DND-41 (cell line): ENCODE measurements around the gene IFI27L1.

Experiments used
- ATAC-seq: fragments of 200-7000 bp; cut with Tn5 transposase; 3 replicates; pipeline ENCODE4 v1.9.1; 2021; ENCODE audit warnings: low read depth; ENCODE audit not compliant: insufficient read depth
- DNase-seq: peaks from one replicate; pipeline ENCODE4 v3.0.0-alpha.2; 2020
- H2AFZ ChIP-seq: 2 replicates; pipeline ENCODE4 v1.6.0; 2012; ENCODE audit warnings: low read depth, low read length
- H3K27ac ChIP-seq: 2 replicates; pipeline ENCODE4 v1.5.1; 2012; ENCODE audit warnings: low read length, inconsistent platforms
- H3K27me3 ChIP-seq: fragments of 200-600 bp; sonication (generic); 2 replicates; pipeline ENCODE4 v1.6.0; 2012; ENCODE audit warnings: low read length, mild to moderate bottlenecking, inconsistent platforms; ENCODE audit not compliant: insufficient read depth, poor library complexity
- H3K36me3 ChIP-seq: 2 replicates; pipeline ENCODE4 v1.5.1; 2012; ENCODE audit warnings: low read length, inconsistent platforms; ENCODE audit not compliant: insufficient read depth
- H3K4me1 ChIP-seq: 2 replicates; pipeline ENCODE4 v1.5.1; 2012; ENCODE audit warnings: mild to moderate bottlenecking, low read length; ENCODE audit not compliant: insufficient read depth
- H3K4me2 ChIP-seq: 2 replicates; pipeline ENCODE4 v1.6.0; 2012; ENCODE audit warnings: mild to moderate bottlenecking, moderate library complexity, low read length, inconsistent platforms; ENCODE audit not compliant: insufficient read depth
- H3K4me3 ChIP-seq, 2 experiments: fragments of 200-600 bp in 1 of 2; shearing (Covaris generic) in 1 of 2; 2 replicates each; pipeline ENCODE4 v1.5.1; 2012 to 2016; ENCODE audit warnings: inconsistent platforms in 2 of 2, low read length in 2 of 2, mild to moderate bottlenecking in 2 of 2, low read depth in 1 of 2, moderate library complexity in 1 of 2
- H3K79me2 ChIP-seq: 2 replicates; pipeline ENCODE4 v1.6.0; 2012; ENCODE audit warnings: low read length, inconsistent platforms; ENCODE audit not compliant: insufficient read depth
- H3K9ac ChIP-seq: 2 replicates; pipeline ENCODE4 v1.6.0; 2012; ENCODE audit warnings: low read depth, mild to moderate bottlenecking, inconsistent platforms, low read length, moderate library complexity
- H3K9me3 ChIP-seq: 2 replicates; pipeline ENCODE4 v1.5.1; 2012; ENCODE audit warnings: low read length, moderate library complexity, mild to moderate bottlenecking, inconsistent platforms; ENCODE audit not compliant: insufficient read depth, severe bottlenecking
- H4K20me1 ChIP-seq: 2 replicates; pipeline ENCODE4 v1.6.0; 2012; ENCODE audit warnings: low read length; ENCODE audit not compliant: insufficient read depth
- EZH2 ChIP-seq: IDR thresholded peaks from 3 replicates; pipeline ENCODE4 v1.6.1; 2012; ENCODE audit warnings: borderline replicate concordance, low read depth, mild to moderate bottlenecking, moderate library complexity, low read length, inconsistent platforms; ENCODE audit not compliant: severe bottlenecking
- TF ChIP-seq, protein P1 (sequence below): IDR thresholded peaks from 2 replicates; pipeline ENCODE4 v1.5.1; 2012; ENCODE audit warnings: borderline replicate concordance, low read length, moderate library complexity, mild to moderate bottlenecking; ENCODE audit not compliant: poor library complexity, severe bottlenecking; ENCODE audit errors: extremely low read depth

The IFI27L1 gene

DNA sequence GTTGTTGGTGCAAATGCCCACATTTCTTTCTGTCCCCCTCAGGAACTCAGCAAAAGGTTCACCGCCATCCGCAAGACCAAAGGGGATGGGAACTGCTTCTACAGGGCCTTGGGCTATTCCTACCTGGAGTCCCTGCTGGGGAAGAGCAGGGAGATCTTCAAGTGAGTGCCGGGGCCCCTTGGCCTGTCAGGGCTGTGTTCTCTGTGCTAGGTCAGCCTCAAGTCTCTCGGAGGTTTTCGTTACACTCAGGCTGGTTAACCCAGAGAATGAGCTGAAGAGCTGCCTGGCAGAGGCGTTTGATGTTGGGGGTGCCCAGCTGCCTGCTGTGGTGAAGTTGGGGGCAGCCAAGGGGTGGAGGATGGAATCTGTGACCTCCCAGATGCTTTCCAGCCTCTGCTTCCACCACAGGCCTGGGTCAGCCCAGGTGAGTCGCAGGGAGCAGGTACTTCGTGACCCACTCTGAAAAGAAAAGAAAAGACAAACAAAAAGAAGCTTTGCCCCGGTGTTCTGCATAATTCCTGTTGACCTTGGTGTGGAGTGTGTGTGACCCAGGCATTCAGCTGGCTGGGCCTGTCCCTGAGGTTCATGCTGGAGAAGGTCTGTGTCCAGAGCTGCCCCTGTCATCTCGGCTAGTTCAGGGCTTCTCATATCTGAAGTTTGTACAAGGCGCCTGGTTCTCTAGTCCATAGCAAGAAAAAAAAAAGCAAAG lies 42.0 kb upstream of the IFI27L1 start:
- Histone ChIP-seq H3K9ac (no peak overlapping the region), H2AFZ (no peak overlapping the region), H3K27me3 (peaks cover 3% of the 10 kb centered on the region), H3K4me1 (no peaks in the 10 kb centered on the region), H3K9me3 (no peaks in the 10 kb centered on the region), H3K4me2 (no peak overlapping the region), H3K79me2 (no peaks in the 10 kb centered on the region), H4K20me1 (peaks cover 7% of the 10 kb centered on the region), H3K27ac (no peak overlapping the region), H3K36me3 (no peaks in the 10 kb centered on the region), H3K4me3 (no peak overlapping the region)
- ATAC-seq (no peak), DNase-seq (no peak)
- no peak for TF ChIP-seq EZH2
- TF ChIP-seq, protein P1, sequence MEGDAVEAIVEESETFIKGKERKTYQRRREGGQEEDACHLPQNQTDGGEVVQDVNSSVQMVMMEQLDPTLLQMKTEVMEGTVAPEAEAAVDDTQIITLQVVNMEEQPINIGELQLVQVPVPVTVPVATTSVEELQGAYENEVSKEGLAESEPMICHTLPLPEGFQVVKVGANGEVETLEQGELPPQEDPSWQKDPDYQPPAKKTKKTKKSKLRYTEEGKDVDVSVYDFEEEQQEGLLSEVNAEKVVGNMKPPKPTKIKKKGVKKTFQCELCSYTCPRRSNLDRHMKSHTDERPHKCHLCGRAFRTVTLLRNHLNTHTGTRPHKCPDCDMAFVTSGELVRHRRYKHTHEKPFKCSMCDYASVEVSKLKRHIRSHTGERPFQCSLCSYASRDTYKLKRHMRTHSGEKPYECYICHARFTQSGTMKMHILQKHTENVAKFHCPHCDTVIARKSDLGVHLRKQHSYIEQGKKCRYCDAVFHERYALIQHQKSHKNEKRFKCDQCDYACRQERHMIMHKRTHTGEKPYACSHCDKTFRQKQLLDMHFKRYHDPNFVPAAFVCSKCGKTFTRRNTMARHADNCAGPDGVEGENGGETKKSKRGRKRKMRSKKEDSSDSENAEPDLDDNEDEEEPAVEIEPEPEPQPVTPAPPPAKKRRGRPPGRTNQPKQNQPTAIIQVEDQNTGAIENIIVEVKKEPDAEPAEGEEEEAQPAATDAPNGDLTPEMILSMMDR, result no peak

DNA sequence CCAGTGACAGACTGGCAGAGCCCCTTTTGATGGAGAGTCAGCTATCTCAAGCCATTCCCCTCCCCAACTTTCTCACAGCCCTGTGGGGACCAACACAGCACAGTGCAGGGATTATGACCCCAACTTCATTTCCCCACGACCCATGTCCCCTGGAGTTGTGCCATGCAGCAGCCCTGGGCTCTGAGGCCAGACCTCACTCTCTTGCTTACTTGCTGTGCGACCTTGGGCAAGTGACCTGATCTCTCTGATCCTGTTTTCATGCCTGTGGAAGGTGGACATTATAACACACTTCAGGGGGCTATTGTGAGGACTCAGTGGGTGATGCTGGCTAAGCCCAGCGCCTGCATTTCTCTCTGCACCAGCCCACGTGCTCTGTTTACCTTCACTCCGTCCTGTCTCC lies 40.9 kb upstream of the IFI27L1 start:
- Histone ChIP-seq H4K20me1 (peaks cover 7% of the 10 kb centered on the region), H3K9ac (no peak overlapping the region), H2AFZ (no peak overlapping the region), H3K9me3 (no peaks in the 10 kb centered on the region), H3K4me3 (no peak overlapping the region), H3K27me3 (peaks cover 3% of the 10 kb centered on the region), H3K36me3 (0 out of 2 replicates have a peak, but pooled peaks cover 10% of the 10 kb centered on the region), H3K4me1 (no peaks in the 10 kb centered on the region), H3K27ac (no peak overlapping the region), H3K4me2 (no peak overlapping the region), H3K79me2 (no peaks in the 10 kb centered on the region)
- ATAC-seq (no peak), DNase-seq (no peak)
- no peak for TF ChIP-seq EZH2
- TF ChIP-seq, protein P1, result no peak

DNA sequence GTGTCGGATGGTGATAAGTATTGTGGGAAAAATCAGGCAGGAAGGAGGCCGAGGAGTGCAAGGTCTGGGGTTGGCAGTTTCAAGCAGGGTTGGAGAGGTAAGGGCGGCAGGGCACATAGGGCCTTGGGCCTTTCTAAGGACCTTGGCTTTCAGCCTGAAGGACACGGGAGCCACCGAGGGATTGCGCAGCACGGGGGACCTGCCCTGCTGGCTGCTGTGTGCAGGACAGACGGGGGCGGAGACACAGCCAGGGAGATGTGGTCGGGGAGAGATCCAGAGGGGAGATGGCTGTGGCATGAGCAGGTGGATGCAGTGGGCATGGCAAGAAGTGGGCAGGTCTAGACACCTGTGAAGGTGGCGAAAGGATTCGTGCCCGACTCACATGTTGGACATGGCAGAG lies 40.3 kb upstream of the IFI27L1 start:
- Histone ChIP-seq H3K4me3 (no peak overlapping the region), H4K20me1 (peaks cover 7% of the 10 kb centered on the region), H3K4me1 (no peaks in the 10 kb centered on the region), H3K36me3 (peaks cover 15% of the 10 kb centered on the region; the same call in 1 of the 2 replicates), H3K9me3 (no peaks in the 10 kb centered on the region), H3K27ac (no peak overlapping the region), H3K79me2 (no peaks in the 10 kb centered on the region), H2AFZ (no peak overlapping the region), H3K9ac (no peak overlapping the region), H3K27me3 (peaks cover 3% of the 10 kb centered on the region), H3K4me2 (no peak overlapping the region)
- DNase-seq, result no peak
- no peak for ATAC-seq
- TF ChIP-seq, protein P1, result no peak
- no peak for TF ChIP-seq EZH2
